Measurements from ENCODE around the gene LIN37. TPM values are rescaled to one million over a fixed set of nuclear protein-coding genes. Genes with fewer than 3 reads are reported as not detected.
A peak's percentile ranks its signal among the peaks of the same experiment; 100 is the strongest.

Gene LIN37
- total and polyA plus RNA-seq, 9 of the 15 experiments (the other 6 are each of a cell fraction or from before 2014, with no cell fraction given) = 1.2 to 12.5 (median 8.6) TPM

GRCh38 chr19:35793381-35794165, 45.2 kb downstream of the LIN37 start (continued):
- TF ChIP-seq ZBTB9 (CRISPR knock-in tag; IDR thresholded peaks at IDR 0.05) (no peak), ZNF12 (CRISPR knock-in tag; IDR thresholded peaks at IDR 0.05) (no peak), POLR2G (IDR thresholded peaks at IDR 0.05; ENCODE audit: low read depth, low read length) (no peak), NBN (IDR thresholded peaks at IDR 0.05; ENCODE audit: low read depth) (no peak), SIX5 (IDR thresholded peaks at IDR 0.05; ENCODE audit: borderline replicate concordance in 1 of 2, insufficient read depth in 1 of 2, low read depth in 1 of 2, low read length in 2 of 2) (no peak), ZNF644 (tag; IDR thresholded peaks at IDR 0.05; ENCODE audit: low read depth) (no peak), SPI1 (IDR thresholded peaks at IDR 0.05; ENCODE audit: borderline replicate concordance, low read depth, low read length) (peak; percentile 48; the same call in 1 of the 2 replicates), ZNF696 (CRISPR knock-in tag; conservative IDR thresholded peaks at IDR 0.05) (no peak), BMI1 (IDR thresholded peaks at IDR 0.05; ENCODE audit: low read length) (no peak), FOSL1 (tag; conservative IDR thresholded peaks at IDR 0.05) (peak; percentile 62), ARNT (IDR thresholded peaks at IDR 0.05) (no peak), ZKSCAN8 (CRISPR knock-in tag; IDR thresholded peaks at IDR 0.05) (no peak), HSF4 (CRISPR knock-in tag; IDR thresholded peaks at IDR 0.05; ENCODE audit: borderline replicate concordance) (no peak), NFYB (IDR thresholded peaks at IDR 0.05; ENCODE audit: extremely low read depth, insufficient read length) (no peak), PHF21A (IDR thresholded peaks at IDR 0.05; ENCODE audit: borderline replicate concordance, low read depth) (no peak), ZSCAN29 (IDR thresholded peaks at IDR 0.05) (no peak), RBM34 (IDR thresholded peaks at IDR 0.05; ENCODE audit: borderline replicate concordance, insufficient read depth, low read length) (no peak), ZFP30 (CRISPR knock-in tag; IDR thresholded peaks at IDR 0.05; ENCODE audit: borderline replicate concordance) (no peak), MAFG (tag; conservative IDR thresholded peaks at IDR 0.05) (no peak), ATF1 (CRISPR knock-in tag; IDR thresholded peaks at IDR 0.05) (no peak), ATF1 (tag; IDR thresholded peaks at IDR 0.05) (no peak), PTTG1 (tag; IDR thresholded peaks at IDR 0.05; ENCODE audit: low read depth) (no peak), ZNF384 (IDR thresholded peaks at IDR 0.05; ENCODE audit: low read depth, low read length) (no peak), ZNF263 (CRISPR knock-in tag; IDR thresholded peaks at IDR 0.05; ENCODE audit: borderline replicate concordance) (peak; percentile 19; the same call in 1 of the 2 replicates), ATF7 (IDR thresholded peaks at IDR 0.05) (no peak), SFPQ (IDR thresholded peaks at IDR 0.05; ENCODE audit: low read depth, low read length) (no peak), DDX20 (tag; IDR thresholded peaks at IDR 0.05; ENCODE audit: low read depth) (no peak)

Measured in K562 (cell line).